HEK293 (cell line): Measurements from ENCODE around the gene PLEKHO2.
A peak's percentile ranks its signal among the peaks of the same experiment; 100 is the strongest.

Experiments
- CTCF ChIA-PET: fragments of 350-600 bp; formaldehyde crosslinking; extraction: SDS; loops from one replicate; lab custom pipeline; 2021; ENCODE audit warnings: antibody characterized with exemption; lab: Yijun Ruan, JAX
- POLR2A ChIA-PET: fragments of 300-600 bp; formaldehyde crosslinking; extraction: SDS; loops from one replicate; lab custom pipeline; 2020; ENCODE audit warnings: antibody characterized with exemption, inconsistent platforms; lab: Yijun Ruan, JAX
- H3K27ac ChIP-seq: fragments of 200-500 bp; sonication (Bioruptor generic); 2 replicates; pipeline ENCODE4 v1.5.1; 2014; ENCODE audit warnings: low read depth, low read length, control low read depth, inconsistent platforms; ENCODE audit errors: extremely low read depth
- H3K36me3 ChIP-seq, 2 experiments: fragments of 200-500 bp in 1 of 2; sonication (Bioruptor generic) in 1 of 2; 1 replicate in 1 of 2; 2 replicates in 1 of 2; pipeline ENCODE4 v1.5.1; 2014 to 2017; ENCODE audit warnings: inconsistent platforms in 2 of 2, low read length in 2 of 2; ENCODE audit not compliant: control insufficient read depth in 2 of 2, insufficient read depth in 1 of 2
- H3K4me1 ChIP-seq: fragments of 200-500 bp; sonication (Bioruptor generic); 2 replicates; pipeline ENCODE4 v1.5.1; 2014; ENCODE audit warnings: mild to moderate bottlenecking, low read length, inconsistent platforms; ENCODE audit not compliant: control insufficient read depth, insufficient read depth
- H3K4me3 ChIP-seq: 2 replicates; pipeline ENCODE4 v1.5.1; 2011; ENCODE audit warnings: low read depth, mild to moderate bottlenecking, control low read depth, low read length, moderate library complexity
- H3K9me3 ChIP-seq: fragments of 200-500 bp; sonication (Bioruptor generic); 2 replicates; pipeline ENCODE4 v1.5.1; 2014; ENCODE audit warnings: low read depth, low read length, inconsistent platforms; ENCODE audit not compliant: control insufficient read depth, insufficient read depth
- KLF10 ChIP-seq: fragments of 450-650 bp; IDR thresholded peaks from 2 replicates; pipeline ENCODE4 v1.5.1; 2018; ENCODE audit warnings: missing biosample characterization, mild to moderate bottlenecking, missing genetic modification characterization
- SP2 ChIP-seq: fragments of 450-650 bp; formaldehyde crosslinking; IDR thresholded peaks from 2 replicates; pipeline ENCODE4 v1.5.1; 2016; ENCODE audit warnings: missing biosample characterization, missing genetic modification characterization
- SP3 ChIP-seq: fragments of 450-650 bp; formaldehyde crosslinking; IDR thresholded peaks from 2 replicates; pipeline ENCODE4 v1.5.1; 2016; ENCODE audit warnings: missing biosample characterization, missing genetic modification characterization
- ZBTB17 ChIP-seq: fragments of 450-650 bp; formaldehyde crosslinking; IDR thresholded peaks from 2 replicates; pipeline ENCODE4 v1.5.1; 2016; ENCODE audit warnings: missing biosample characterization, missing genetic modification characterization
- ZBTB20 ChIP-seq: fragments of 450-650 bp; formaldehyde crosslinking; IDR thresholded peaks from 2 replicates; pipeline ENCODE4 v1.5.1; 2016; ENCODE audit warnings: missing biosample characterization, missing genetic modification characterization
- ZFP37 ChIP-seq: fragments of 450-650 bp; formaldehyde crosslinking; IDR thresholded peaks from 2 replicates; pipeline ENCODE4 v1.5.1; 2016; ENCODE audit warnings: missing biosample characterization, missing genetic modification characterization
- ZNF140 ChIP-seq: fragments of 450-650 bp; formaldehyde crosslinking; IDR thresholded peaks from 2 replicates; pipeline ENCODE4 v1.5.1; 2016; ENCODE audit warnings: missing biosample characterization, missing genetic modification characterization
- ZNF335 ChIP-seq: fragments of 450-650 bp; formaldehyde crosslinking; conservative IDR thresholded peaks from 2 replicates; pipeline ENCODE4 v1.5.1; 2016; ENCODE audit warnings: missing biosample characterization, missing genetic modification characterization
- ZNF654 ChIP-seq: fragments of 450-650 bp; formaldehyde crosslinking; IDR thresholded peaks from 2 replicates; pipeline ENCODE4 v1.5.1; 2016; ENCODE audit warnings: low read depth, missing biosample characterization, missing genetic modification characterization
- ZNF747 ChIP-seq: fragments of 450-650 bp; formaldehyde crosslinking; IDR thresholded peaks from 2 replicates; pipeline ENCODE4 v1.5.1; 2016; ENCODE audit warnings: missing biosample characterization, missing genetic modification characterization
- TF ChIP-seq, protein P1 (sequence below): fragments of 450-650 bp; formaldehyde crosslinking; optimal IDR thresholded peaks from 2 replicates; pipeline ENCODE3; 2016; ENCODE audit warnings: missing biosample characterization, mild to moderate bottlenecking, missing genetic modification characterization
- TF ChIP-seq, protein P2 (sequence below): fragments of 450-650 bp; formaldehyde crosslinking; IDR thresholded peaks from 2 replicates; pipeline ENCODE4 v1.5.1; 2016; ENCODE audit warnings: missing biosample characterization, missing genetic modification characterization

The PLEKHO2 gene

DNA sequence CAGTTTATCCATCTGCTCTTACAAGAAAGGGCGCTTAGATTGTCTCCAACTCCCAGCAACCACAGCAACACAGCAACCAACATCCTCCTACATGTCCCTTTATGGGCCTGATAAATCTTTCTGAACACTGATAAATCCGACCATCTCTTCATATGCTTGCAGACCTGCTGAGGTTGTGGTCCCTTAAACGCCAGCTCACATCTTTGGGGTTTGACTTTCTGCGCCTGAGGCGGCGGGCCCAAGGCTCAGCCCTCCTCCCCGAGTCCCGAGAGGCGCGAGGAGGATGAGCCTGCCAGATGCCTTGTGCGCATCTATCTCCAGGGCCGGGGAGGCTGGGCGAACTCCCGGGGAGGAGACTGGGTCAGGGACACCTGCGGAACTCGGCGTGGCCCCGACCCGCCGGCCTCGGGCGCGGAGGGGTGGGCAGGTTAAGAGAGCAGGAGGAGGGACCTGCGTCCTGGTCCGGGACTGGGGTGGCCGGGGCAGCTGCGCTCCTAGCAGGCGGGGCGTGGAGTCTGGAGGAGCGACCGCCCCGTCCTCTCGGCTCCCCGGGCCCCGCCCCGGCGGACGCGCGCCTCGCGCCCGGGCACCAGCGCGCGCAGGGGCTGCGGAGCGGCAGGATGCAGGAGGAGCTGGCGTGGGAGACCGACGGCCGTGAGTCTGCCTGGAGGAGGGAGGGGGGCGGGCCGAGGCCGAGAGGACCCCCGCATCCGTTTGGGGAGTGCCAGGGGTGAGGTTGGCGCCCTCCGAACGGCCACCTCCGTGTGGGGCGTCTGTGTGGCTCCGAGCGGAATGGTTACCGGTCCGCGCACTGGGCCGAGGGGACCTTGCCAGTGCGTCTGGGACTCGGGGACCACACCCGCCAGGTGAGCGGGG lies 69.8 kb downstream of the PLEKHO2 start, which contains the start of gene ANKDD1A:
Gene ANKDD1A, plus strand, starts transcription at position 592 of the 876 bp plus-strand sequence. Its CDS starts 29 bp downstream, at position 621.
- no peak within 1 kb of the TSS for H3K27ac ChIP-seq
- CTCF ChIA-PET = interaction anchor here (0.6 to 0.9 kb wide), 2 partner anchors 345 to 943 kb away, joined by 3 read pairs; no protein-coding TSS in a partner anchor
- TF ChIP-seq ZBTB17 (tag by site-specific recombination) (peak; percentile 78), ZFP37 (tag by site-specific recombination) (no peak), KLF10 (tag by site-specific recombination) (no peak), ZNF140 (no peak), SP2 (tag by site-specific recombination) (peak; percentile 61; the same call in 1 of the 2 replicates), ZNF335 (tag by site-specific recombination) (peak; percentile 42), SP3 (tag by site-specific recombination) (peak; percentile 37; the same call in 1 of the 2 replicates), ZBTB20 (tag by site-specific recombination) (peak; percentile 21; the same call in 1 of the 2 replicates), ZNF654 (tag by site-specific recombination) (no peak)
- TF ChIP-seq, protein P1, sequence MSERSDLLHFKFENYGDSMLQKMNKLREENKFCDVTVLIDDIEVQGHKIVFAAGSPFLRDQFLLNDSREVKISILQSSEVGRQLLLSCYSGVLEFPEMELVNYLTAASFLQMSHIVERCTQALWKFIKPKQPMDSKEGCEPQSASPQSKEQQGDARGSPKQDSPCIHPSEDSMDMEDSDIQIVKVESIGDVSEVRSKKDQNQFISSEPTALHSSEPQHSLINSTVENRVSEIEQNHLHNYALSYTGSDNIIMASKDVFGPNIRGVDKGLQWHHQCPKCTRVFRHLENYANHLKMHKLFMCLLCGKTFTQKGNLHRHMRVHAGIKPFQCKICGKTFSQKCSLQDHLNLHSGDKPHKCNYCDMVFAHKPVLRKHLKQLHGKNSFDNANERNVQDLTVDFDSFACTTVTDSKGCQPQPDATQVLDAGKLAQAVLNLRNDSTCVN (tag by site-specific recombination) = peak; percentile 40
- TF ChIP-seq, all 188 proteins: peak for 6
- no peaks in the 10 kb centered on the region for H3K36me3 ChIP-seq
- POLR2A ChIA-PET = no interaction called here
- peak within 1 kb of the TSS; percentile 44 for H3K4me3 ChIP-seq
- no peaks in the 10 kb centered on the region for H3K4me1 ChIP-seq
- no peaks in the 10 kb centered on the region for H3K9me3 ChIP-seq

DNA sequence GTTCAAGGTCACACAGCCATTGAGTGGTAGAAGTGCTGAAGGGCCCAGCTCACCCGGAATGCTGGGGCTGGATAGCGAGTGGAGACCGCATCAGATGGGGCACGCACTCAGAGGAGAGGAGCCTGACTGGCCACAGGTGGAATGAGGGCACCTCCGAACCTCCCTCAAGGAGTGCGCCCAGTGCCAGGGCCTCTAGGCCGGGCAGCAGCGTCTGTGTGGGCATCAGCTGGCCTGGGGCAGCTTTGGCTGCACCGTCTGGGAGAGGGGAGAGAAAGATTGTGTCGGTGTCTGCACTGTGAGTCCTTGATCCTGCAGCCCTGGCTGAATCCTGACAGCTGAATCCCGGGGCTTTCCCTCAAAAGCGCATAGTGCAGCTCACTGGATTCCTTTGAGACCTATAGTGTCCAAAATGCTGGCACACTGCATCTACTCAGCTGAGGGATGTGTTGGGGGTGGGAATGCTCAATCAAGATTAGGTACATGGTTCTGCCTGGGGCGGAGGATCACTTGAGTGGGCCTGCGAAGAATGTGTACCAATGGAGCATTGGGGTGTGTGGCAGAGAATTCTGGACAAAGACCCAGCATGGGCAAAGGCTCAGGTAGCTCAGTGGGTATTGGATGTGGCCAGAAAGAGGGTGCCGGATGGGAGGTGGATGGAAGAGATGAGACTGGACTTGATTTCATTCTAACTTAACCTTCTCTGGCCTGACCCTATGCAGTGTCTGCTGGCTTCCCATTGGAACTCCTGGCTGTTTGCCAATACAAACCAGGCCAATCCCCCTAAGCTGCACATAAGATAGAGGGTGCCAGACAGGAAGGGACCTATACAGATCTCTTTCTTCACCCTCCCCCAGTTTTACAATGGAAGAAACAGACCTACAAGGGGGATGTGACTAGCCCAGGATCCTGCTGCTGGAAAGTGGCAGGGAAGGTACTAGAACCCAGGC lies 70.9 kb downstream of the PLEKHO2 start:
- ChIA-PET CTCF (interaction anchor here (0.6 kb wide), 2 partner anchors 182 to 942 kb away, joined by 3 read pairs; no protein-coding TSS in a partner anchor), POLR2A (no interaction called here)
- no peaks in the 10 kb centered on the region for H3K4me1 ChIP-seq
- H3K36me3 ChIP-seq = no peaks in the 10 kb centered on the region
- no peak for TF ChIP-seq ZNF747 (tag by site-specific recombination)
- TF ChIP-seq, protein P2, sequence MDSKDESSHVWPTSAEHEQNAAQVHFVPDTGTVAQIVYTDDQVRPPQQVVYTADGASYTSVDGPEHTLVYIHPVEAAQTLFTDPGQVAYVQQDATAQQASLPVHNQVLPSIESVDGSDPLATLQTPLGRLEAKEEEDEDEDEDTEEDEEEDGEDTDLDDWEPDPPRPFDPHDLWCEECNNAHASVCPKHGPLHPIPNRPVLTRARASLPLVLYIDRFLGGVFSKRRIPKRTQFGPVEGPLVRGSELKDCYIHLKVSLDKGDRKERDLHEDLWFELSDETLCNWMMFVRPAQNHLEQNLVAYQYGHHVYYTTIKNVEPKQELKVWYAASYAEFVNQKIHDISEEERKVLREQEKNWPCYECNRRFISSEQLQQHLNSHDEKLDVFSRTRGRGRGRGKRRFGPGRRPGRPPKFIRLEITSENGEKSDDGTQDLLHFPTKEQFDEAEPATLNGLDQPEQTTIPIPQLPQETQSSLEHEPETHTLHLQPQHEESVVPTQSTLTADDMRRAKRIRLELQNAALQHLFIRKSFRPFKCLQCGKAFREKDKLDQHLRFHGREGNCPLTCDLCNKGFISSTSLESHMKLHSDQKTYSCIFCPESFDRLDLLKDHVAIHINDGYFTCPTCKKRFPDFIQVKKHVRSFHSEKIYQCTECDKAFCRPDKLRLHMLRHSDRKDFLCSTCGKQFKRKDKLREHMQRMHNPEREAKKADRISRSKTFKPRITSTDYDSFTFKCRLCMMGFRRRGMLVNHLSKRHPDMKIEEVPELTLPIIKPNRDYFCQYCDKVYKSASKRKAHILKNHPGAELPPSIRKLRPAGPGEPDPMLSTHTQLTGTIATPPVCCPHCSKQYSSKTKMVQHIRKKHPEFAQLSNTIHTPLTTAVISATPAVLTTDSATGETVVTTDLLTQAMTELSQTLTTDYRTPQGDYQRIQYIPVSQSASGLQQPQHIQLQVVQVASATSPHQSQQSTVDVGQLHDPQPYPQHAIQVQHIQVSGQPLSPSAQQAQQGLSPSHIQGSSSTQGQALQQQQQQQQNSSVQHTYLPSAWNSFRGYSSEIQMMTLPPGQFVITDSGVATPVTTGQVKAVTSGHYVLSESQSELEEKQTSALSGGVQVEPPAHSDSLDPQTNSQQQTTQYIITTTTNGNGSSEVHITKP (tag by site-specific recombination) = peak; percentile 24; the same call in 1 of the 2 replicates
- TF ChIP-seq, all 188 proteins: peak for 1
- Histone ChIP-seq H3K27ac (no peak overlapping the region), H3K9me3 (no peaks in the 10 kb centered on the region), H3K4me3 (no peak overlapping the region)
